Adipose tissue (tissue), 3 donors: ENCODE results near the gene ANKRD55. TPM values are rescaled to one million over a fixed set of nuclear protein-coding genes. Genes with fewer than 3 reads are reported as not detected.
"Not testable (repeated sequence)": the region's sequence is repeated elsewhere in the genome, so short reads cannot be mapped to it uniquely, and the experiment has no call there.

Source experiments
- H3K27ac ChIP-seq: one replicate; pipeline ENCODE4 v1.5.1; 2013; ENCODE audit warnings: low read depth, low read length
- WGBS, 3 donors: extraction: QIAGEN DNeasy Blood & Tissue Kit; methylation state at CpG; one replicate each; pipeline ENCODE4 v1.1.7; 2013; 5-methylcytosine and 5-hydroxymethylcytosine counted together
- polyA plus RNA-seq, 3 donors: library from polyadenylated mRNA; stranded (reverse); fragments of 200-250 nt; gene quantifications; one replicate each; pipeline ENCODE4 v1.2.3, GENCODE V29; 2013
- donor health status: healthy with polysubstance abuse.
- donor health status: Bipolar disorder and iron deficiency.
- donor health status: healthy.

ANKRD55 gene
- polyA plus RNA-seq, 3 donors = 0.07 to 0.34 (median 0.20) TPM

DNA sequence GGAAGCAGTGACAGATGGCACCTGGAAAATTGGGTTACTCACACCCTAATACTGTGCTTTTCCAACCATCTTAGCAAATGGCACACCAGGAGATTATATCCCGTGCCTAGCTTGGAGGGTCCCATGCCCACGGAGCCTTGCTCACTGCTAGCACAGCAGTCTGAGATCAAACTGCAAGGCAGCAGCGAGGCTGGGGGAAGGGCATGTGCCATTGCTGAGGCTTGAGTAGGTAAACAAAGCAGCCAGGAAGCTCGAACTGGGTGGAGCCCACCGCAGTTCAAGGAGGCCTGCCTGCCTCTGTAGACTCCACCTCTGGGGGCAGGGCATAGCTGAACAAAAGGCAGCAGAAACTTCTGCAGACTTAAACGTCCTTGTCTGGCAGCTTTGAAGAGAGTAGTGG lies 11.5 kb downstream of the ANKRD55 start:
- WGBS, 3 donors = 80 to 83% (median 80%) methylated on average over 6 of the region's 6 CpGs
- H3K27ac ChIP-seq = not testable (repeated sequence)

DNA sequence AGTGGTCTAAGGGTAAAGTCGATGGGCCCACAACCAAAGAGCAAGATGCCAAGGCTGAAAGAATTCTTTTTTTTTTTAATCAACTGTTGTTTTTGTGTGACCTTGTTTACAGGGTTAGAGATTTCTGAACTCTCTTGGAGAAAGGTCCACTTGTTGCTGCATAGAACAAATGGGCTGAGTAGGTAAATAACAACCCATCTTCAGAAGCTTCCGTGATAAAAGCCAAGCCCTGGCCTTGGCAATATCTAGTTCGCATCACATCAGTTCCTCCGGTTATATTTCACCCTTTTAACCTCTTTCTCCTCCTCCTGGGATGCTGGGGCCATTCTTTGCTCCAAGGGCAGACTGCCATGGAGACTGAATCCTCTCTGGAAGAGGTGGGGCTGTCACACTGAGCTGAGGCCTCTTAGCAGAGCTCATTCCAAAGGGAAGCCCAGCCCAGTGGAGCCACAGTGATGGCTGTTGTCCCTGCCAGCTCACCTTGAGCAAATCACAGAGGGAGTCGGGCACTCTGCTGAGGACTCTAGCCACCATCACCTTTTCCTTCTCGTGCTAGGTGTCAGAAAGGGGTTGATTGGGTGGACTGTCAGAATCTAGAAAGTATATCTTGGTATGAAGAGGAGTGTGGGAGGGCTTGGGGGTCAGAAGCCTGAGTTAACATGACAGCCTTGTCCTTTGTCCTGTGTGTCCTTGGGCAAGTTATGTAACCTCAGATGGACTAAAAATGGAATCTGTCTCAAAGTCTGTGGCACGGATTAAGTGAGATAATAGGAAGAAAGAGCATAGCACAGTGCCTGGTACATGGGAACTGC lies 17.9 kb downstream of the ANKRD55 start:
- no peak overlapping the region for H3K27ac ChIP-seq
- WGBS, 3 donors = 78 to 92% (median 84%) methylated on average over 7 of the region's 7 CpGs

DNA sequence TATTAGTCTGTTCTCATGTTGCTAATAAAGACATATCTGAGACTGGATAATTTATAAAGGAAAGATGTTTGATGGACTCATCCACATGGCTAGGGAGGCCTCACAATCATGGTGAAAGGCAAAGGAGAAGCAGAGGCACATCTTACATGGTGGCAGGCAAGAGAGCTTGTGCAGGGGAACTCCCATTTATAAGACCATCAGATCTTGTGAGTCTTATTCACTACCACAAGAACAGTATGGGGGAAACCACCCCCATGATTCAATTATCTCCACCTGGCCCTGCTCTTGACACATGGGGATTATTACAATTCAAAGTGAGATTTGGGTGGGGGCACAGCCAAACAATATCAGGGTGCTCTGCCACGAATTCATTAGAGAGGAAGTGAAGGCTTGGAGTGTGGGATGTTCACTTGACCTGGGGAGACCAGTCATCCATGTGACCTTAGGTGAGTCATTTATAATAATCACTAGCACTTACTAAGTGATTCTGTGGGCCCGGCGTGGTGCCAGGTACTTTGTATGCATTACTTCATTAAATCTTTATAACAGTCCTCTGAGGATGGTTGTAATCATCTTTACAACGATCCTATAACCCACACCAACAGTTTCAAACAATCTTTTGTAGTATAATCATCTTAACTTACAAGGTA lies 19.1 kb downstream of the ANKRD55 start:
- 88 to 89% (median 89%) methylated on average over 4 of the region's 4 CpGs for WGBS, 3 donors
- not testable (repeated sequence) for H3K27ac ChIP-seq

DNA sequence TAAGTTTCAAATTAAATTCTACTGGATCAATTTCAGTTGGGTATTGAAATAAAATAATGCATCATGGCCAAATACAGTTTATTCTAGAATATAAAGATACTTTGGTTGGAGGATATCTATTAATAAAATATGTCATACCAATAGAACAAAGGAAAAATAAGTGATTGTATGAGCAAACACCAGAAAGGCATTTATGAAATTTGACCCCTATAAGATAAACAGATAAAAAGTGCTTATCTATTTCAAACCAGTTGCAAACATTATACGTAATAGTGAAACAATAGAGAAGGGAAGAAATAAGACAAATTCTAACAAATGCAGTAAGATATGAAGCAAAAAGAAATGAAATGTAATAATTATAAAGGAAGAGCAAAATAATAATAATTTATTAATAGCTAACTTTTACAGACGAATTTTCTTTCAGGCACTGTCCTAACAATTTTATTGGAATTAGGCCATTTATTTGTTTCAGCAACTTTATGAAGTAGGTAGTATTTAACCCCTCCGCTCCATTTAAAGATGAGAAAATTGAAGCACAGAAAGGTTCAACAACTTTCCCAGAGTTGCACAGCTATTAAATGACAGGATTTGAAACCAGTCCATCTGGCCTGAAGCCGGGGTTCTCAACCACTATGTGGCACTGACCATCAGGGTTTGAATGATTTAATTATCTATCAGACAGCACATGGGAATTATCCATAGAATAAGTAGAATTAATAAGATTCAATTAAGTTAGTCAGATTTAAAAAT lies 20.8 kb downstream of the ANKRD55 start:
- WGBS, 3 donors = 60 to 86% (median 81%) methylated on average over 4 of the region's 4 CpGs
- H3K27ac ChIP-seq = no peak overlapping the region

DNA sequence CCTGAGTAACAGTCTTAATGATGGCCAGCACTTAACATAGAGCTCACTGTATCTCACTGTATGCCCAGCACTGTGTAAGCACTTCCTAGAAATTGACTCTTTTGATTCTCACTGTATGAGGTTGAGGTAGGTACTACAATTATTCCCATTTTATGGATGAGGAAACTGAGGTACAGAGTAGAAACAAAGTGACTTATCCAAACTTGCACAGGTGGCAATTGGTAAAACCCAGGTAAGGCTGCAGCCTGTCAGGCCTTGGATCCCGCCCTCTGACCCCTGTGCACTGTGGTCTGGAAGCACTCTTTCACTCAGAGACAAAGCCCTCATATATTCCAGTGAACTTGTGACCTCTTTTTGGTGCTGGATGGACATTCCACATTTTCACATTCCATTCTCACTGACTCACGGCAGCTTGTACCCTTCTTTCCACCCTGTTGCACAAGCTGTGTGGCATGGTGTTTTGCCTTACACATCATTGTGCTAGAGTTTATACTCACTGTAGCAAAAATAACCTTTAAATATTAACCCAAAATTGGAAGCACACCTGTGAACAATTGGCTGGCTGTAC lies 21.7 kb downstream of the ANKRD55 start:
- WGBS, 3 donors = 74 to 79% (median 77%) methylated on average over 2 of the region's 2 CpGs
- H3K27ac ChIP-seq = no peak overlapping the region

DNA sequence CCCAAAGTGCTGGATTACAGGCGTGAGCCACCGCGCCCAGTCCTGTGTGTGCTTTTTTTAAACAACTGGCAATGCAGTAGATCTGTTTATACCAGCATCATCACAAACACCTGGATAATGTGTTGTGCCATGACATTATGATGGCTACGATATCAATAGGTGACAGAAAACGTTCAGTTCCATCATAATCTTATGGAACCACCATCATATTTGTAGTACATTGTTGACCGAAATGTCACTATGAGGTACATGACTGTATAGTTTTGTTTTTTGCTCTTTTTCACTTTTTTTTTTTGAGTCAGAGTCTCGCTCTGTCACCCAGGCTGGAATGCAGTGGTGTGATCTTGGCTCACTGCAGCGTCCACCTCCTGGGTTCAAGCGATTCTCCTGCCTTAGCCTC lies 24.4 kb downstream of the ANKRD55 start:
- 95 to 96% (median 96%) methylated on average over 9 of the region's 9 CpGs for WGBS, 3 donors
- H3K27ac ChIP-seq = no peak overlapping the region

DNA sequence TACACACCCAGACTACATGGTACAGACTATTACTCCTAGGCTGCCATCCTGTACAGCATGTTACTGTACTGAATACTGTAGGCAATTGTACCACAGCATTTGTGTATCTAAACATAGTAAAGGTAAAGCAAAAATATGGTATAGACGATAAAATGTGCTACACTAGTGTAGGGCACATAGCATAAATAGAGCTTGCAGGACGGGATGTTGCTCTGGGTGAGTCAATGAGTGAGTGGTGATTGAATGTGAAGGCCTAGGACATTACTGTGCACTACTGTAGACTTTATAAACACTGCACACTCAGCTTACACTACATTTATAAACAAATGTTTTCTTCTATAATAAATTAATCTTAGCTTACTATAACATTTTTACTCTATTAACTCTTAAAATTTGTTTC lies 25.6 kb downstream of the ANKRD55 start:
- WGBS, 3 donors = 82 to 89% (median 82%) methylated on average over 2 of the region's 2 CpGs
- H3K27ac ChIP-seq = no peak overlapping the region

DNA sequence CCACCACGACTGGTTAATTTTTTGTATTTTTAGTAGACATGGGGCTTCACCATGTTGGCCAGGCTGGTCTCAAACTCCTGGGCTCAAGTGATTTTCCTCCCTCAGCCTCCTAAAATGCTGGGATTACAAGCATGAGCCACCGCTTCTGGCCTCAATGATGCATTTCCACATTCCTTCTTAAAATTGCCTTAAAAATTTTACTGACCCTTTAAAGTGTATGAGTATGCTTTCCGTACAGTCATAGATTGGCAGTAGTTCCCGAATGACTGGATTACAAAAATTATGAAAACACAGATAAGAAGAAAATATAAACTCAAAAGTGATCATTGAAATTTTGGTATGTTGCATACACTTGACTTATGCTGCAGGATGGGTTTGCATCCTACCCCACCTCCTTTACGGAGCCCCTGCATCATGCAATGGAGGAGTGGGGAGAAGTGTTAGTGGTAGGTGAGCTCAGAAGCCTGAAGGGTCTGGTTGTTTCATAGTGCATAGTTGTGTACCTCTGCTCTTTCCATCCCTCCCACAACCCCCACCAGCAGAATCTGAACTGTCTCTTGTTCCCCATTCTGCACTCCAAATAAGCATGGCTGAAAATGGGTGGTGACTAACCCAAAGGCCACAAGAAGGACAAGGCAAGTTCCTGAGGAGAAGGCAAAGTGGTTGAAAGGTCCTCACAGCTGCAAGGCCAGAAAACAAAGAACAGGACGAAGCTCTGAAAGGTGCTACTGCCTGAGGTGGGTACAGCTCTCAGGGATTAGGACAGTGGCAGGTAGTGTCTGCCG lies 26.8 kb downstream of the ANKRD55 start:
- 80 to 88% (median 88%) methylated on average over 7 of the region's 7 CpGs for WGBS, 3 donors
- no peak overlapping the region for H3K27ac ChIP-seq

DNA sequence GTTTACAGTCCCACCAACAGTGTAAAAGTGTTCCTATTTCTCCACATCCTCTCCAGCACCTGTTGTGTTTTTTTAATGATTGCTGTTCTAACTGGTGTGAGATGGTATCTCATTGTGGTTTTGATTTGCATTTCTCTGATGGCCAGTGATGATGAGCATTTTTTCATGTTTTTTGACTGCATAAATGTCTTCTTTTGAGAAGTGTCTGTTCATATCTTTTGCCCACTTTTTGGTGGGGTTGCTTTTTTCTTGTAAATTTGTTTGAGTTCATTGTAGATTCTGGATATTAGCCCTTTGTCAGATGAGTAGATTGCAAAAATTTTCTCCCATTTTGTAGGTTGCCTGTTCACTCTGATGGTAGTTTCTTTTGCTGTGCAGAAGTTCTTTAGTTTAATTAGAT lies 29.2 kb downstream of the ANKRD55 start:
- H3K27ac ChIP-seq = not testable (repeated sequence)

DNA sequence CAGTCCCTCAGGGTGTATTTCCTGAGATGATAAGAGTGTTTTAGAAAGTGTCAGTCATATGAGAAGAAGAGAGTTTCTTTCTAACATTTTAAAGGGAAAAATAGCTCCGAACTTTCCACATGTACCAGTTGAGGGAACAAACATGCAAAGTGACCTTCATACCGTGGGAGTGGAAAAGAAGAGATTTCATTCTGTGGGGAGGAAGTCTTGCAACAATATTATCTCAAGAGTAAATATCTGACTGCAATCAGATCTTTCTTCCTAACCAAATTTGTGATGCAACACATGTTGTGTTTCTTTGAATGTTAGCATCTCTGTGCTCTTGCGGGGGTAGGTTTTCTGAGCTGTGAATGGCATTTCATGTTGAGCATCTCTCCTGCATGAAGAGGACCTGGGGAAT lies 30.6 kb downstream of the ANKRD55 start:
- WGBS, 3 donors = 41 to 49% (median 48%) methylated on average over 3 of the region's 3 CpGs
- H3K27ac ChIP-seq = no peak overlapping the region

DNA sequence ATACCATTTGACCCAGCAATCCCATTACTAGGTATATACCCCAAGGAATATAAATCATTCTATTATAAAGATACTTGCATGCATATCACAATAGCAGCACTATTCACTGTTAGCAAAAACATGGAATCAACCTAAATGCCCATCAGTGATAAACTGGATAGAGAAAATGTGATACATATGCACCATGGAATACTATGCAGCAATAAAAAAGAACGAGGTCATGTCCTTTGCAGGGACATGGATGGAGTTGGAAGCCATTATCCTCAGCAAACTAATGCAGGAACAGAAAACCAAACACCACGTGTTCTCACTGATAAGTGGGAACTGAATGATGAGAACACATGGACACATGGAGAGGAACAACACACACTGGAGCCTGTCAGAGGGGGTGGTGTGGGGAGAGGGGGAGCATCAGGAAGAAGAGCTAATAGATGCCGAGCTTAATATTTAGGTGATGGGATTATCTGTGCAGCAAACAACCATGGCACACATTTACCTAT lies 31.3 kb downstream of the ANKRD55 start:
- 72 to 88% (median 80%) methylated on average over 3 of the region's 3 CpGs for WGBS, 3 donors

DNA sequence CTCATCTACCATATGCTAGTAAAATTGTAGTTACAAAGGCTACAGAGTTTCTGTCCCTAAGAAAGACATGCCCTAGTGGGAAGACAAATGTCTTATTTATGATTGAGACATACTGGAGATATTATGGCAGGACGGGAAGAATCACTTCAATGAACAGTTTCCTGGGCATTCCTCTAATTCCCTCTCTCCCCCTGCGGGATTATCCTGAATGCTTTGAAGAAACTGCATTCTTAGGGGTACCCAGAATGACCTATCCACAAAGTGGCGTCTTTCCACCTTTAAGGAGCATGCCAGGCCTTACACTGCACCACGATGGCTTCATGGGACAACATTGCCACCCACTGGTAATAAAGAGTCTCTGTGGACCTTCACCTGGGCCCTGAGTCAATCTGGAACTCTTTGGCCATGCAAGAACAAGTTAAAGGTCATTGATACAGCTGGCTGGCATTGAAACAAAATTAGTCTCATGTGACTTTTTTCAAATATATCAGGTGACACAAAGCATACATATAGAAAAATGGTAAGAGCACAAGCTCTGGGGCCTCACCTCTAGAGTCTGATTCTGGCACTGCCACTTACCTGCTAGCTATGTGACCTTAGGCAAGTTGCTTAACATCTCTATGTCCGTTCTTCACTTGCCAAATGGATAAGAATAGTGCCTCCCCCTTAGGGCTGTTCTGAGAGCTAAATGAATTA lies 32.0 kb downstream of the ANKRD55 start:
- 30 to 33% (median 30%) methylated on average over 5 of the region's 5 CpGs for WGBS, 3 donors
- H3K27ac ChIP-seq = no peak overlapping the region

More for the DNA sequence above, 31.3 kb downstream of the ANKRD55 start:
- H3K27ac ChIP-seq = not testable (repeated sequence)

DNA sequence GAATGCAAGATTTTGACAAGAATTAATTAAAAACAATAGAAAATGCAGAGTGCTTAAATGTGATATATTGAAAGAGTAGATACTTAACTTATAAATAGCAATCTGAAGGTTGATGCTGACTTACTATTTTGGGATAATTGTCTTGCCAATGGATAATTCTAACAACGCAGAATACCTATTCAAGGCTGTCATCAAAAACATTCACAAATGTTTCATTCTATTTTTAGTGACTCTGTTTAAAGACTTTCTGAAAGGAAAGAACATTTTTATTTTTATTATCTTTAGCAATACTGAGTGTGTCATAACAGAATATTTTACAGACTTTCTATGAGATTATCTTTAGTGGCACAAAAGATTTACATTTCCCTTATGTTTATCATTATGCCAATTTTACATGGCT lies 38.1 kb downstream of the ANKRD55 start:
- no peak overlapping the region for H3K27ac ChIP-seq
- WGBS, 3 donors = 78 to 87% (median 85%) methylated on average over 1 of the region's 1 CpG

DNA sequence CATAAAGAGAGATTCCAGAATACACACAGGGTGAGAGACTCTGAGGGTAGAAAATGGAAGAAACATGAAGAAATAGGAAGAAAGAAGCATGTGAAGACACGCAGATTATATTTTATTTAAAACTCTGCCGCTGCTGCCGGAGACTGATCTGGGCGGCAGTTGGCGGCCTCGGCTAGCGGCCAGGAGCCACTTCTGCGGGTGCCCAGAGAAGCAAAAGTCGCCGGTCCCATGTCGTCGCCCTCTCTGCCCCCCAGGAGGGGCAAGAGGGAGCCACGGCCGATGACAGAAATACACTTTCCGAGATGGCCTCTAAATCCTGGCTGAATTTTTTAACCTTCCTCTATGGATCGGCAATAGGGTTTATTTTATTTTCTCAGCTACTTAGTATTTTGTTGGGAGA lies 40.9 kb downstream of the ANKRD55 start:
- no peak overlapping the region for H3K27ac ChIP-seq
- 94 to 96% (median 96%) methylated on average over 16 of the region's 16 CpGs for WGBS, 3 donors

DNA sequence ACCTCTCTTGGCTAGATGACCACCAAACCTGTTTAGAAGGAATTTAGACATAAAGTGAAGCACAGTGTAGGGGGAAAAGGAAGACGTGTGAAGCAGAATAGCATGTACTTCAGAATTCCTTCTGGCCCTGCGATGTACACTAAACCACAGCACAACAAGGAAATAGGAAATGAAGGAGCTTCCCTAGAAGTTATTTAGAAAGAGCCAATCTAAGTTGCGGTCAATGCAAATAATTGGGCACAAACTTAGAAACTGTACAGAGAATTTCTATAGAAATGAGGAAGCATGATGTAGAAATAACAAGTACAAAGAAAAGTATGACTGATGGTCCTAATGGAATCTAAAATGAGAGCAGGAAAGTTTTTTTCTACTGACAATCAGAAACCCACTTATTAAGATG lies 41.5 kb downstream of the ANKRD55 start:
- no peak overlapping the region for H3K27ac ChIP-seq
- WGBS, 3 donors = 49 to 88% (median 54%) methylated on average over 3 of the region's 3 CpGs

DNA sequence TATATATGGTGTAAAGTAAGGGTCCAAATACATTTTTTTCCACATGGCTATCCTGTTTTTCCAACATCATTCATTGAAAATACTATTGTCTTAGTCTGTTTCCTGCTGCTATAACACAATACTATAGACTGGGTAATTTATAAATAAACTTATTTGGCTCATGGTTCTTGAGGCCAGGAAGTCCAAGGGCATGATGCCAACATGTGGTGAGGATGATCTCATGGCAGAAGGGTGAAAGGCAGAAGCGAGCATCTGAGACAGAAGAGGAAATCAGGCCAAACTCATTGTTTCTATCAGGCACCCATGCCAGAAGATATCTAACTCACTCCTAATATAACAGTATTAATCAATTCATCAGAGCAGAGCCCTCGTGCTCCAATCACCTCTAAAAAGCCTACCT lies 42.6 kb downstream of the ANKRD55 start:
- 51 to 77% (median 55%) methylated on average over 2 of the region's 2 CpGs for WGBS, 3 donors
- no peak overlapping the region for H3K27ac ChIP-seq

DNA sequence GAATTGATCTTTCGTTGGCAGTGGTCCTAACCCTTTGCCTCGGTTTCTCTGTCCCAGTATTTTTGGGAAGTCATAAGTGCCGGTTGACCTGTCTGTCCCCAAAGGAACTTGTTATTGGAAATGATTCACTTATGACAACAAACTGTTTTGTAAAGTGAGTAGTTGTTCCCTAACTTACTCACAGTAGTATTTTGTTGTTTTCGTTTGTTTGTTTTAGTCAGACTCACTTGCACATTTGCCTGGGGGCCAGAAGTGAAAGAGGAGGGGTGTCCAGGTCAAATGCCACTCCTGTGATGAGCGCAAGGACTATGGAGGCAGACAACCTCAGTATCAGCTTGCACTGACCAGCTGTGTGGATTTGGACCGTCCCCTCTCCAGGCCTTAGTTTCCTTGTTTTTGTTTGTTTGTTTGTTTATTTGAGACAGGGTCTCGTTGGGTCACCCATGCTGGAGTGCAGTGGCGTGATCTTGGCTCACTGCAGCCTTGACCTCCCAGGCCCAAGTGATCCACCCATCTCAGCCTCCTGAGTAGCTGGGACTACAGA lies 47.3 kb downstream of the ANKRD55 start:
- H3K27ac ChIP-seq = no peak overlapping the region
- 85 to 93% (median 89%) methylated on average over 8 of the region's 8 CpGs for WGBS, 3 donors
